ENCODE results near the gene SLC44A5. TPM values are rescaled to one million over a fixed set of nuclear protein-coding genes. Genes with fewer than 3 reads are reported as not detected.
"Not testable (repeated sequence)": the region's sequence is repeated elsewhere in the genome, so short reads cannot be mapped to it uniquely, and the experiment has no call there.

Gene SLC44A5
- total RNA-seq, 1 experiment from 2014 or later, result 2.8 TPM

GRCh38 chr1:75373542-75374159 is 237.3 kb downstream of the SLC44A5 start:
- DNase-seq (ENCODE audit: low spot score), result peak; percentile 16

- DNase-seq (ENCODE audit: low spot score), result no peak
Observed at GRCh38 chr1:75366595-75366994, 244.3 kb downstream of the SLC44A5 start.

DNA sequence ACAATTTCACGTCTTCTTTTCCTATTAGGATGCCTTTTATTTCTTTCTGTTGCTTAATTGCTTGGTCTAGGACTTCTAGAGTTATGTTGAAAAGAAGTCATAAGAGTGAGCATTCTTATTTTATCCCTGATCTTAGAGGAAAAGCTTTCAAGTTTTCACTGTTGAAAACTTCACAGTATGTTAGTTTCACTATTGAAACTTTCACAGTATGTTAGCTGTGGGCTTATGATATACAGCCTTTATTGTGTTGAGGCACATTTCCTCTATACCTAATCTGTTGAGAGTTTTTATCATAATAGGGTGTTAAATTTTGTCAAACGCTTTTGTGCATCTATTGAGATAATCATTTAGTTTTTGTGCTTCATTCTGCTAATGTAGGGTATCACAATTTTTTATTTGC is 249.7 kb downstream of the SLC44A5 start:
- DNase-seq (ENCODE audit: low spot score), result no peak

DNA sequence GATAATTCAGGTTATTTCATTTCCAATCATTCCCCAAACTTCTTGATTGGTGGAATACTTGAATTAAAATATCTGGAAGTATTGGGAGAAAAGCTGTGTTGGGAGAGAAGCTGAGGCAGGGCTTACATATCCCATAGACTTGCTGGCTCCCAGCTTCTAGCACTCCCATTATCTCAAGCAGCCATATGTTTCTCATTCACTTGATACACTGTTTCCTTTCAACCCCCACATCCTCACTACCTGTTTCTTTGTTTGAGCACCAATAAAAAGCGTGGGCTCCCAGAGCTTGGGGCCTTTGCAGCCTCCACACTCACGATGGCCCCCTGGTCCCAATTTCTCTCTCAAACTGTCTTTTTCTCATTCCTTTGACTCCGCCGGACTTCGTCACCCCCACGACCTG is 256.6 kb downstream of the SLC44A5 start:
- not testable (repeated sequence) for DNase-seq (ENCODE audit: low spot score)

GRCh38 chr1:75353051-75353450 is 257.9 kb downstream of the SLC44A5 start:
- no peak for DNase-seq (ENCODE audit: low spot score)

- no peak for DNase-seq (ENCODE audit: low spot score)
Observed at GRCh38 chr1:75345538-75346292, 265.2 kb downstream of the SLC44A5 start.

DNA sequence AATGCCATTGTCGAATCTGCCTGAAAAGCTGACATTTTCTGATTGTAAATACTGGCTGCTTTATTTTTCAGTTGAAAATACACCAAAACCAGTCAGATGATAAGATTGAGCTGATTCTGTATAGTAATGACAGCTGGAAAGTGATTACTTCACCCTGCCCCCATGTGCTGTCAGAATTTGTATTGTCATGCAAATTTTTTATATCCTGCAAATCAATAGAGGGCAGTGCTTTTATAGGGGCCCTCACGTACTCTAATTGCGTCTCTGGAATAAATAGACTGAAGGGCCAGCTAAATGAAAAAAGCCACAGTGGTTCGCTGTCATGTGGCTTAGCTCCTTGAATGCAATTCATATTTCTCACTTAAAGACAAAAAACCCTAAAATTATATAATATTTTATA is 268.1 kb downstream of the SLC44A5 start:
- peak; percentile 7 for DNase-seq (ENCODE audit: low spot score)

- DNase-seq (ENCODE audit: low spot score), result no peak
Observed at GRCh38 chr1:75341537-75341936, 269.4 kb downstream of the SLC44A5 start.

- no peak for DNase-seq (ENCODE audit: low spot score)
Observed at GRCh38 chr1:75338616-75339483, 272.1 kb downstream of the SLC44A5 start.

DNA sequence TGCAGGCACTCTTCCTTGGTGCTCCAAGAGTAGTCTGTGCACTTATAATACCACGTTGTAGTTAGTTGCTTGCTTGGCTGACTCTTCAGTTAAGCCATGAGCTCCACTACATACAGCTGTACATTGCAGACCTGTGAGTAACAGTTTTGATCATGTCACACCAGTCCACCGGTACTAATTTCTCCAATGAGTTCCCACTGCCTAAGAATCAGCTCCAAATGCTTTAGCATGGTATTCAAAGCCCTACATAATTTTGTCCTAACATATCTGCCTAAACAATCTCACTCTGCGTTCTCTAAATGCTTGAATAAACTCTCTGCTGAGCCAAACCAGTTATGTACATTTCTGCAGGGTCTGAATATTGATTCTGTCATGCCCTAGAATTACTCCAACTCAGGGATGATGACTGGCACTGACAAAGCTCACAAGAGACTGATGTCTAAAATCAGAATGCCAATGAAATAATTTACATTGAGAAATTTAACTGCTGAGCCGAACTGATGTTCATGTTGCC is 276.0 kb downstream of the SLC44A5 start:
- DNase-seq (ENCODE audit: low spot score), result no peak

GRCh38 chr1:75330624-75331023 is 280.3 kb downstream of the SLC44A5 start:
- no peak for DNase-seq (ENCODE audit: low spot score)

GRCh38 chr1:75328691-75329090 is 282.2 kb downstream of the SLC44A5 start:
- DNase-seq (ENCODE audit: low spot score), result no peak

DNA sequence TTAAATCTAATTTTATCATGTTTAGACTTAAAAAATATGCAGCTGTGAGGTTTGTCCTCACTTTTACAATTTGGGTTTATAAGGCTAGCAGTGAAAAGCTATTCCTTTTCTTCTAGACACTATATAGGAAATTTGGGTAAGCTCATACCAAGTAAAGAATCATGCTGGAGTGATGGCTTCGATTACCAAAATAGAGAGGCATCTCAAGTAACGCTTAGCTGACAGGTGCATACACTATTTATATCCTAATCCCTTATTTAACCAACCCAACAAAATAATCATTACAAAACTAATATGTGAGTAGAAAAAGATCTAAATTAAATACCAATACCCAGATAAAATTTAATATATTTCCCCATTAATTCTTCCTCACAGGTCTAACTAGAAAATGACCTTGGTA is 283.5 kb downstream of the SLC44A5 start:
- DNase-seq (ENCODE audit: low spot score), result no peak

DNA sequence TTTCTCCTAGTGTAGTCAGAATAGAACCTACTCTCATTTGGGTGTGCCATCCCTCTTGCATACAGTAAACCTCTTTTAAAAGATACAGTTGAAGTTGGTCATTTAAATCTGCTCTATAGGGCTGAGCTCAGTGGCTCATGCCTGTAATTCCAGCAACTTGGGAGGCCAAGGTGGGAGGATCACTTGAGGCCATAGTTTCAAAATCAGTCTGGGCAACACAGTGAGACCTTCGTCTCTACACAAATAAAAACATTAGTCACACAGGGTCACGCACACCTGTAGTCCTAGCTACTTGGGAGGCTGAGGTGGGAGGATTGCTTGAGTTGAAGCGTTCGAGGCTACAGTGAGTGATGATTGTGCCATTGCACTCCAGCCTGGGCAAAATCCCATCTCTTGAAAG is 292.9 kb downstream of the SLC44A5 start:
- DNase-seq (ENCODE audit: low spot score), result no peak

DNA sequence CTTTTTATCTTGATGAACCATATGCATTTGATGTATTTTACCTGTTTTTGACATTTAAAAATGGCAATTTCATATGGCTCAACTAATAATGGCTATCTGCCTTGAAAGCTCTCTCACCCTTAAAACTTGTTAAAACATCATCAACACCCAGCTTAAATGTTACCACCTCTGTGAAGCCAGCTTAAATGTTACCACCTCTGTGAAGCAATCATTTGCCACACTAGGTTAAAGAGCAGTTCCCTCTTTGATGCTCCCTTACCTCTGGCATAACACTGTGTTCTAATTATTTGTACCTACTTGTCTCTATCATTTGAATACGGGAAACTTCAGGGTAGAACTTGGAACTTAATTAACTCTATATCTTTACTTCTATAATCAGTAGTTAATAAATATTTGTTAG is 294.7 kb downstream of the SLC44A5 start:
- DNase-seq (ENCODE audit: low spot score), result no peak

DNA sequence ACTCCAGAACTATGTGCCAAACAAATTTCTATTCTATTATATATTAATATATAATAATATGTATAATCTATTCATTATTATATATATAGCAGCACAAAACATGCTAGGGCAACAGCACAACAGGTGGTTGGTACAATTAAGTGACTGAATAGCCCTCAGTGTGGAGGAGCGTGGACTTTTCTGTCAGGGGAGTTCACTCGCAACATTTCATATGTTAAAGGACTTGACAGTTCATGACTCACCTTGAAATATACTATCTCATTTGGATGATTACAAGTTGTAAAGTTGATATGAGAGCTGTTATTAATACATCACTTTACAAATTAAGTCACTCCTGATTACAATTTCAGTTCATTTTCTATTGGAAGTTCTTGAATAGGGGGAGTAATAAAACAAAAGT is 298.3 kb downstream of the SLC44A5 start:
- no peak for DNase-seq (ENCODE audit: low spot score)

DNA sequence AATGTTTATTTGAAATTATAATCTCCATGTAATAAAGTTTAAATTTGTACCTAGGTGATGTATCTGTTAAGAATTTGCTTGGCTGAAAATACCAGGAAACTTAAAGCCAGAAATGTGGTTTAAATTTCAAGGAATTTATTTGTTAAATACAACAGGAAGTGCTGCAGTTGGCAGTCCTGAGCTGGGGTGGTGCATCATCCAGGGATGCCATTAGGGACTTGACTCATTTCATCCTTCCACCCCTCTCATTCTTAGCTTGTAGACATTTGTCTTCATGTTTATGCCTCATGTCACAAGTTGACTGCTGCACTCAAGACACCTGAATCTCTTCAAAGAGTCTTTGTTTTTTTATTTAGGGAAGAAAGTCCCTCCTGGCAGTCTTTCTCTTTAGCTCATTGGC is 300.8 kb downstream of the SLC44A5 start:
- DNase-seq (ENCODE audit: low spot score), result peak; percentile 9

DNA sequence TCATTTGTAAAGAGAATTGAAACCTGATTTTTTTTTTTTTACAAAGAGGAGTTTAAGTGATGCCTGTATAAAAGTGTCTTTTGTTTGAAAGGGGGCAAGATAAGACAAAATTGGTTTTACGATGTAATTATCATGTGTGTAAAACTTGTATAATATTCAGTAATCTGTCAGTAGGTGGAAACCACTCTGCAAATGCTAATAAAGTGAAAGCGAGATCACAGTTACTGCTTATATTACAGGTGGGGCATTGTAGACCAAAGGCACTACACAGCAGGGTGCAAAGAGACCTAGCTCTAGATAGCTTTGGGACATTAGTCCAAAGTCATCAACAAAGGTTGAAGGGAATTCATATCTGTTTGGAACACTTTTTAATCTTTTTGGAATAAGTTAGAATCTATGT is 302.5 kb downstream of the SLC44A5 start:
- DNase-seq (ENCODE audit: low spot score), result no peak

- DNase-seq (ENCODE audit: low spot score), result no peak
Observed at GRCh38 chr1:75305061-75305460, 305.9 kb downstream of the SLC44A5 start.

DNA sequence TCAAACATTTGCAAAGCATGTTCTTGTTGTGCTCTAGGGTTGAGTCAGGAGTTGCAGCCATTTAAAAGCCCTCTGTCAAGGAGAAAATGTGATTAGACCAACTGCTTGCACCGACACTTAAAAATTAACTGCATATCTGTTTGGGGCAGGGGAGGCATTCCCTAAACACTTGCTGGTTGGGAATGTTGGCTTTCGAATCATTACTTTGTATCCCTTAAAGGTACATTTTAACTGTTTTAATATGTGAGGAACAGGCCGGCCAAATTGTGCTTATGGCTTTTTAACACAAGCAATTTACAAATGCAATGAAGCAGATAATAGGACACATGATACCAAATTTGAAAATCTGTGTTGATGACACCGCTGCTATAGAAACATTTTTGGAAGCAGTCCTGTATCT is 317.6 kb downstream of the SLC44A5 start:
- DNase-seq (ENCODE audit: low spot score), result no peak

- DNase-seq (ENCODE audit: low spot score), result no peak
Observed at GRCh38 chr1:75292013-75292412, 318.9 kb downstream of the SLC44A5 start.

- no peak for DNase-seq (ENCODE audit: low spot score)
Observed at GRCh38 chr1:75276385-75276784, 334.5 kb downstream of the SLC44A5 start.

Data from HT-29 (cell line).